SK-N-SH (cell line): ENCODE data around the gene PHOX2A. TPM values are rescaled to one million over a fixed set of nuclear protein-coding genes. Genes with fewer than 3 reads are reported as not detected.
A peak's percentile ranks its signal among the peaks of the same experiment; 100 is the strongest.

Experiments
- CTCF ChIA-PET: fragments of 300-600, 350-600 bp; formaldehyde crosslinking; extraction: SDS; loops from one replicate; lab custom pipeline; 2021; lab: Yijun Ruan, JAX
- POLR2A ChIA-PET: fragments of 350-600 bp; sonication (Branson Sonifier 250); formaldehyde crosslinking; extraction: SDS; loops from one replicate; lab custom pipeline; 2020; ENCODE audit warnings: antibody characterized with exemption, inconsistent platforms; lab: Yijun Ruan, JAX
- DNase-seq: peaks from one replicate; pipeline ENCODE4 v3.0.0; 2012
- H2AFZ ChIP-seq: fragments of 200-600 bp; sonication (generic); 2 replicates; pipeline ENCODE4 v1.8.1; 2016; ENCODE audit warnings: antibody characterized with exemption, mild to moderate bottlenecking, low read depth
- H3F3A ChIP-seq: fragments of 200-600 bp; sonication (generic); replicated peaks from 2 replicates; pipeline ENCODE3; 2016; ENCODE audit warnings: antibody characterized with exemption, mild to moderate bottlenecking; ENCODE audit not compliant: insufficient read depth
- H3K27ac ChIP-seq, 2 experiments: fragments of 200-500 bp in 1 of 2; fragments of 200-600 bp in 1 of 2; sonication (Bioruptor generic) in 1 of 2; sonication (generic), shearing (Covaris generic) in 1 of 2; 2 replicates each; pipeline versions ENCODE4 v1.5.1 to v1.6.1; 2014 to 2016; ENCODE audit warnings: low read depth in 2 of 2, inconsistent platforms in 1 of 2, low read length in 1 of 2, mild to moderate bottlenecking in 1 of 2, mixed read lengths in 1 of 2
- H3K27me3 ChIP-seq: fragments of 200-600 bp; sonication (generic), shearing (Covaris generic); 2 replicates; pipeline ENCODE4 v1.6.1; 2016; ENCODE audit warnings: mixed run types; ENCODE audit not compliant: insufficient read depth
- H3K36me3 ChIP-seq, 2 experiments: fragments of 200-500 bp in 1 of 2; fragments of 200-600 bp in 1 of 2; sonication (Bioruptor generic) in 1 of 2; sonication (generic) in 1 of 2; replicated peaks in 1 of 2; 2 replicates each; pipeline versions ENCODE3 to v1.5.1; 2014 to 2016; ENCODE audit warnings: low read length in 1 of 2, mild to moderate bottlenecking in 1 of 2; ENCODE audit not compliant: insufficient read depth in 2 of 2, control insufficient read depth in 1 of 2
- H3K4me1 ChIP-seq, 2 experiments: fragments of 200-500 bp in 1 of 2; fragments of 200-600 bp in 1 of 2; sonication (Bioruptor generic) in 1 of 2; sonication (generic), shearing (Covaris generic) in 1 of 2; 2 replicates each; pipeline versions ENCODE4 v1.5.1 to v1.6.1; 2014 to 2016; ENCODE audit warnings: low read depth in 1 of 2, low read length in 1 of 2, mixed run types in 1 of 2; ENCODE audit not compliant: insufficient read depth in 2 of 2, control insufficient read depth in 1 of 2
- H3K4me2 ChIP-seq: fragments of 200-600 bp; sonication (generic), shearing (Covaris generic); 2 replicates; pipeline ENCODE4 v1.6.1; 2017; ENCODE audit warnings: mixed run types
- H3K4me3 ChIP-seq, 2 experiments: fragments of 200-500 bp in 1 of 2; fragments of 200-600 bp in 1 of 2; sonication (Bioruptor generic) in 1 of 2; sonication (generic), shearing (Covaris generic) in 1 of 2; 2 replicates each; pipeline versions ENCODE4 v1.5.1 to v1.8.1; 2014 to 2016; ENCODE audit warnings: low read depth in 2 of 2, inconsistent platforms in 1 of 2, low read length in 1 of 2, mild to moderate bottlenecking in 1 of 2, mixed read lengths in 1 of 2, moderate library complexity in 1 of 2
- H3K79me2 ChIP-seq: fragments of 200-600 bp; sonication (generic); 2 replicates; pipeline ENCODE4 v1.8.1; 2017; ENCODE audit warnings: mild to moderate bottlenecking; ENCODE audit not compliant: insufficient read depth
- H3K9ac ChIP-seq: fragments of 200-600 bp; sonication (generic); 2 replicates; pipeline ENCODE4 v1.6.1; 2017; ENCODE audit warnings: mixed run types
- H3K9me2 ChIP-seq: fragments of 200-600 bp; sonication (generic); 2 replicates; pipeline ENCODE4 v1.6.1; 2017; ENCODE audit warnings: mixed run types
- H3K9me3 ChIP-seq: fragments of 200-600 bp; sonication (generic); 2 replicates; pipeline ENCODE4 v1.6.1; 2017; ENCODE audit warnings: mixed run types, mild to moderate bottlenecking, moderate library complexity
- H4K20me1 ChIP-seq: fragments of 200-600 bp; sonication (generic); 2 replicates; pipeline ENCODE4 v1.6.1; 2017; ENCODE audit warnings: mild to moderate bottlenecking, mixed run types; ENCODE audit not compliant: insufficient read depth
- FOSL2 ChIP-seq: IDR thresholded peaks from 2 replicates; pipeline ENCODE4 v1.4.0; 2012; ENCODE audit warnings: low read depth, mild to moderate bottlenecking, moderate library complexity, borderline replicate concordance
- FOXJ3 ChIP-seq: sonication (generic); formaldehyde crosslinking; IDR thresholded peaks from 2 replicates; pipeline ENCODE4 v1.5.1; 2020; ENCODE audit warnings: mild to moderate bottlenecking, missing genetic modification reagents
- JUND ChIP-seq: IDR thresholded peaks from 2 replicates; pipeline ENCODE4 v1.4.0; 2012
- MEF2A ChIP-seq: IDR thresholded peaks from 2 replicates; pipeline ENCODE4 v1.4.0; 2012; ENCODE audit warnings: low read depth, borderline replicate concordance
- NFIC ChIP-seq: IDR thresholded peaks from 2 replicates; pipeline ENCODE4 v1.4.0; 2012; ENCODE audit warnings: borderline replicate concordance
- NRF1 ChIP-seq: IDR thresholded peaks from 2 replicates; pipeline ENCODE4 v1.6.1; 2012; ENCODE audit warnings: low read depth, mild to moderate bottlenecking, low read length
- POLR2AphosphoS5 ChIP-seq: IDR thresholded peaks from 2 replicates; pipeline ENCODE4 v1.6.1; 2012; ENCODE audit warnings: low read depth, low read length
- RCOR1 ChIP-seq: fragments of 150-350 bp; IDR thresholded peaks from 2 replicates; pipeline ENCODE4 v1.6.1; 2017; ENCODE audit warnings: antibody characterized with exemption, low read length
- RXRA ChIP-seq: IDR thresholded peaks from 2 replicates; pipeline ENCODE4 v1.4.0; 2012; ENCODE audit warnings: low read depth, mild to moderate bottlenecking, borderline replicate concordance
- TAF1 ChIP-seq: IDR thresholded peaks from 2 replicates; pipeline ENCODE4 v1.6.1; 2012; ENCODE audit warnings: low read depth, mild to moderate bottlenecking, low read length, moderate library complexity, borderline replicate concordance
- TCF12 ChIP-seq: IDR thresholded peaks from 2 replicates; pipeline ENCODE4 v1.4.0; 2012
- TEAD4 ChIP-seq: IDR thresholded peaks from 2 replicates; pipeline ENCODE4 v1.4.0; 2012; ENCODE audit warnings: mild to moderate bottlenecking, borderline replicate concordance; ENCODE audit not compliant: insufficient read depth
- YY1 ChIP-seq: IDR thresholded peaks from 2 replicates; pipeline ENCODE4 v1.4.0; 2012; ENCODE audit warnings: low read depth, mild to moderate bottlenecking
- WGBS: methylation state at CpG from one replicate; pipeline ENCODE4 v1.1.6; 2017; ENCODE audit warnings: low lambda C conversion rate; 5-methylcytosine and 5-hydroxymethylcytosine counted together
- polyA plus RNA-seq, 3 experiments: library from polyadenylated mRNA; depleted of rRNA; stranded (reverse); fragments of >200 nt; gene quantifications; 2 replicates each; pipeline ENCODE4 v1.2.3, GENCODE V29; 2012
- TF ChIP-seq, protein P1 (sequence below): fragments of 150-350 bp; IDR thresholded peaks from 2 replicates; pipeline ENCODE4 v1.6.1; 2016; ENCODE audit warnings: mild to moderate bottlenecking, low read depth, low read length
- TF ChIP-seq, protein P2 (sequence below): IDR thresholded peaks from 2 replicates; pipeline ENCODE4 v1.6.1; 2012; ENCODE audit warnings: mild to moderate bottlenecking, low read depth, low read length, moderate library complexity
- TF ChIP-seq, protein P3 (sequence below): IDR thresholded peaks from 2 replicates; pipeline ENCODE4 v1.4.0; 2012; ENCODE audit warnings: low read depth, borderline replicate concordance

The PHOX2A gene
- polyA plus RNA-seq, 1 of the 3 experiments (the other 2 are of a cell fraction) = 75.6 TPM

DNA sequence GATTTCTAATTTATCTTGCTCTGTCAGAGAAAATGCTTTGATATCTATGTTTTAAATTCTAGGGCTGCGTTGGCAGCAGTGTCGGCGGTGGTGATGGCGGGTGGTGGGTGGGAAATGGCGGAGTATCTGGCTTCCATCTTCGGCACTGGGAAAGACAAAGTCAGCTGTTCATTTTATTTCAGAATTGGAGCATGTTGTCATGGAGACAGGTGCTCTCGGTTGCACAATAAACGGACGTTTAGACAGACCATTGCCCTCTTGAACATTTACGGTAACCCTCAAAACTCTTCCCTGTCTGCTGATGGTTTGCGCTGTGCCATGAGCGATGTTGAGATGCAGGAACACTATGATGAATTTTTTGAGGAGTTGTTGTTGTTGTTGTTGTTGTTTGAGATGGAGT is 36.1 kb upstream of the PHOX2A start:
- no peak overlapping the region for H3K4me3 ChIP-seq
- H4K20me1 ChIP-seq = no peaks in the 10 kb centered on the region
- no peaks in the 10 kb centered on the region for H3K36me3 ChIP-seq
- TF ChIP-seq, protein P1, sequence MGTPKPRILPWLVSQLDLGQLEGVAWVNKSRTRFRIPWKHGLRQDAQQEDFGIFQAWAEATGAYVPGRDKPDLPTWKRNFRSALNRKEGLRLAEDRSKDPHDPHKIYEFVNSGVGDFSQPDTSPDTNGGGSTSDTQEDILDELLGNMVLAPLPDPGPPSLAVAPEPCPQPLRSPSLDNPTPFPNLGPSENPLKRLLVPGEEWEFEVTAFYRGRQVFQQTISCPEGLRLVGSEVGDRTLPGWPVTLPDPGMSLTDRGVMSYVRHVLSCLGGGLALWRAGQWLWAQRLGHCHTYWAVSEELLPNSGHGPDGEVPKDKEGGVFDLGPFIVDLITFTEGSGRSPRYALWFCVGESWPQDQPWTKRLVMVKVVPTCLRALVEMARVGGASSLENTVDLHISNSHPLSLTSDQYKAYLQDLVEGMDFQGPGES = no peak
- no peak for TF ChIP-seq TEAD4
- TF ChIP-seq, protein P2, sequence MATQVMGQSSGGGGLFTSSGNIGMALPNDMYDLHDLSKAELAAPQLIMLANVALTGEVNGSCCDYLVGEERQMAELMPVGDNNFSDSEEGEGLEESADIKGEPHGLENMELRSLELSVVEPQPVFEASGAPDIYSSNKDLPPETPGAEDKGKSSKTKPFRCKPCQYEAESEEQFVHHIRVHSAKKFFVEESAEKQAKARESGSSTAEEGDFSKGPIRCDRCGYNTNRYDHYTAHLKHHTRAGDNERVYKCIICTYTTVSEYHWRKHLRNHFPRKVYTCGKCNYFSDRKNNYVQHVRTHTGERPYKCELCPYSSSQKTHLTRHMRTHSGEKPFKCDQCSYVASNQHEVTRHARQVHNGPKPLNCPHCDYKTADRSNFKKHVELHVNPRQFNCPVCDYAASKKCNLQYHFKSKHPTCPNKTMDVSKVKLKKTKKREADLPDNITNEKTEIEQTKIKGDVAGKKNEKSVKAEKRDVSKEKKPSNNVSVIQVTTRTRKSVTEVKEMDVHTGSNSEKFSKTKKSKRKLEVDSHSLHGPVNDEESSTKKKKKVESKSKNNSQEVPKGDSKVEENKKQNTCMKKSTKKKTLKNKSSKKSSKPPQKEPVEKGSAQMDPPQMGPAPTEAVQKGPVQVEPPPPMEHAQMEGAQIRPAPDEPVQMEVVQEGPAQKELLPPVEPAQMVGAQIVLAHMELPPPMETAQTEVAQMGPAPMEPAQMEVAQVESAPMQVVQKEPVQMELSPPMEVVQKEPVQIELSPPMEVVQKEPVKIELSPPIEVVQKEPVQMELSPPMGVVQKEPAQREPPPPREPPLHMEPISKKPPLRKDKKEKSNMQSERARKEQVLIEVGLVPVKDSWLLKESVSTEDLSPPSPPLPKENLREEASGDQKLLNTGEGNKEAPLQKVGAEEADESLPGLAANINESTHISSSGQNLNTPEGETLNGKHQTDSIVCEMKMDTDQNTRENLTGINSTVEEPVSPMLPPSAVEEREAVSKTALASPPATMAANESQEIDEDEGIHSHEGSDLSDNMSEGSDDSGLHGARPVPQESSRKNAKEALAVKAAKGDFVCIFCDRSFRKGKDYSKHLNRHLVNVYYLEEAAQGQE = no peak
- TF ChIP-seq JUND = no peak
- TF ChIP-seq MEF2A = no peak
- no peak overlapping the region for H2AFZ ChIP-seq
- H3K79me2 ChIP-seq = no peaks in the 10 kb centered on the region
- H3K27me3 ChIP-seq = no peaks in the 10 kb centered on the region
- WGBS = 91% methylated on average over 12 of the region's 12 CpGs
- no peak overlapping the region for H3K9ac ChIP-seq
- ChIA-PET POLR2A (no interaction called here), CTCF (no interaction called here)
- peaks cover 16% of the 10 kb centered on the region for H3F3A ChIP-seq
- DNase-seq = no peak
- H3K4me1 ChIP-seq = peaks cover 0 to 9% of the 10 kb centered on the region in 2 experiments; a peak in 1 of 4 replicates
- no peak overlapping the region for H3K4me2 ChIP-seq
- no peak overlapping the region for H3K27ac ChIP-seq
- no peaks in the 10 kb centered on the region for H3K9me2 ChIP-seq
- peaks cover 3% of the 10 kb centered on the region; the same call in 1 of the 2 replicates for H3K9me3 ChIP-seq

DNA sequence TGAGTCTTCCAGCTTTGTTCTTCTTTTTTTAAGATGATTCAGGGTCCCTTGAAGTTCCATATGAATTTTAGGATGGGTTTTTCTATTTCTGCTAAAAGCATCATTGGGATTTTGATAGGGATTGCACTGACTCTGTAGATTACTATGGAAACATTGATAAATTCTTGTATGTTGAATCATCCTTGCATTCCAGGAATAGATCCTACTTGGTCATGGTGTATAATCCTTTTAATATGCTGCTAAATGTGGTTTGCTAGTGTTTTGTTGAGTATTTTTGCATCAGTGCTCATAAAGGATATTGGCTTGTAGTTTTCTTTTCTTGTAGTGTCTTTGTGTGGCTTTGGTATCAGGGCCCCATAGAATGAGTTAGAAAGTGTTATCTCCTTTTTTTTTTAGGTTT is 34.9 kb upstream of the PHOX2A start:
- Histone ChIP-seq H3K9ac (no peak overlapping the region), H3K4me1 (peaks cover 0 to 9% of the 10 kb centered on the region in 2 experiments; a peak in 1 of 4 replicates), H3K4me3 (no peak overlapping the region), H3K9me2 (no peaks in the 10 kb centered on the region), H3K9me3 (peaks cover 3% of the 10 kb centered on the region; the same call in 1 of the 2 replicates), H2AFZ (peak overlapping the region; percentile 32; the same call in 1 of the 2 replicates), H3K27ac (peak overlapping the region in 1 of 2 experiments; percentile 55; a peak in 2 of 4 replicates), H3F3A (peaks cover 14% of the 10 kb centered on the region), H3K36me3 (no peaks in the 10 kb centered on the region), H3K27me3 (no peaks in the 10 kb centered on the region), H3K4me2 (peak overlapping the region; percentile 31; the same call in 1 of the 2 replicates), H3K79me2 (no peaks in the 10 kb centered on the region), H4K20me1 (no peaks in the 10 kb centered on the region)
- DNase-seq = no peak
- ChIA-PET CTCF (no interaction called here), POLR2A (no interaction called here)
- no peak for TF ChIP-seq TAF1
- peak; percentile 58; the same call in 1 of the 2 replicates for TF ChIP-seq FOSL2
- TF ChIP-seq TEAD4 = peak; percentile 45; the same call in 1 of the 2 replicates
- no peak for TF ChIP-seq RXRA
- no peak for TF ChIP-seq FOXJ3
- TF ChIP-seq, protein P3, sequence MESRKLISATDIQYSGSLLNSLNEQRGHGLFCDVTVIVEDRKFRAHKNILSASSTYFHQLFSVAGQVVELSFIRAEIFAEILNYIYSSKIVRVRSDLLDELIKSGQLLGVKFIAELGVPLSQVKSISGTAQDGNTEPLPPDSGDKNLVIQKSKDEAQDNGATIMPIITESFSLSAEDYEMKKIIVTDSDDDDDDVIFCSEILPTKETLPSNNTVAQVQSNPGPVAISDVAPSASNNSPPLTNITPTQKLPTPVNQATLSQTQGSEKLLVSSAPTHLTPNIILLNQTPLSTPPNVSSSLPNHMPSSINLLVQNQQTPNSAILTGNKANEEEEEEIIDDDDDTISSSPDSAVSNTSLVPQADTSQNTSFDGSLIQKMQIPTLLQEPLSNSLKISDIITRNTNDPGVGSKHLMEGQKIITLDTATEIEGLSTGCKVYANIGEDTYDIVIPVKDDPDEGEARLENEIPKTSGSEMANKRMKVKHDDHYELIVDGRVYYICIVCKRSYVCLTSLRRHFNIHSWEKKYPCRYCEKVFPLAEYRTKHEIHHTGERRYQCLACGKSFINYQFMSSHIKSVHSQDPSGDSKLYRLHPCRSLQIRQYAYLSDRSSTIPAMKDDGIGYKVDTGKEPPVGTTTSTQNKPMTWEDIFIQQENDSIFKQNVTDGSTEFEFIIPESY = no peak
- no peak for TF ChIP-seq NFIC
- 0 out of 2 replicates have a peak, but pooled peaks have one; percentile 24 for TF ChIP-seq TCF12
- peak; percentile 46; the same call in 1 of the 2 replicates for TF ChIP-seq MEF2A
- peak; percentile 57 for TF ChIP-seq JUND
- no peak for TF ChIP-seq NRF1
- no peak for TF ChIP-seq RCOR1
- TF ChIP-seq, protein P2 = no peak
- TF ChIP-seq POLR2AphosphoS5 = no peak
- no peak for TF ChIP-seq YY1
